B cell (primary cell): ENCODE data around the gene UBE2R2.

Experiments
- EZH2 ChIP-seq: IDR thresholded peaks from 2 replicates; pipeline ENCODE4 v1.6.1; 2012; ENCODE audit warnings: borderline replicate concordance, low read depth, mild to moderate bottlenecking, moderate library complexity, low read length; ENCODE audit not compliant: insufficient read depth, poor library complexity, severe bottlenecking
- TF ChIP-seq, protein P1 (sequence below): fragments of 200-600 bp; IDR thresholded peaks from one replicate; pipeline ENCODE4 v1.8.0; 2022; ENCODE audit warnings: antibody characterized with exemption, mild to moderate bottlenecking

GRCh38 chr9:33851301-33851700, 34.3 kb downstream of the UBE2R2 start:
- TF ChIP-seq, protein P1, sequence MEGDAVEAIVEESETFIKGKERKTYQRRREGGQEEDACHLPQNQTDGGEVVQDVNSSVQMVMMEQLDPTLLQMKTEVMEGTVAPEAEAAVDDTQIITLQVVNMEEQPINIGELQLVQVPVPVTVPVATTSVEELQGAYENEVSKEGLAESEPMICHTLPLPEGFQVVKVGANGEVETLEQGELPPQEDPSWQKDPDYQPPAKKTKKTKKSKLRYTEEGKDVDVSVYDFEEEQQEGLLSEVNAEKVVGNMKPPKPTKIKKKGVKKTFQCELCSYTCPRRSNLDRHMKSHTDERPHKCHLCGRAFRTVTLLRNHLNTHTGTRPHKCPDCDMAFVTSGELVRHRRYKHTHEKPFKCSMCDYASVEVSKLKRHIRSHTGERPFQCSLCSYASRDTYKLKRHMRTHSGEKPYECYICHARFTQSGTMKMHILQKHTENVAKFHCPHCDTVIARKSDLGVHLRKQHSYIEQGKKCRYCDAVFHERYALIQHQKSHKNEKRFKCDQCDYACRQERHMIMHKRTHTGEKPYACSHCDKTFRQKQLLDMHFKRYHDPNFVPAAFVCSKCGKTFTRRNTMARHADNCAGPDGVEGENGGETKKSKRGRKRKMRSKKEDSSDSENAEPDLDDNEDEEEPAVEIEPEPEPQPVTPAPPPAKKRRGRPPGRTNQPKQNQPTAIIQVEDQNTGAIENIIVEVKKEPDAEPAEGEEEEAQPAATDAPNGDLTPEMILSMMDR = no peak
- TF ChIP-seq EZH2 = no peak
